Upper lobe of right lung (tissue), 1 donor: Measurements from ENCODE around the gene EFR3B. TPM values are rescaled to one million over a fixed set of nuclear protein-coding genes. Genes with fewer than 3 reads are reported as not detected.
A peak's percentile ranks its signal among the peaks of the same experiment; 100 is the strongest.
"Not testable (repeated sequence)": the region's sequence is repeated elsewhere in the genome, so short reads cannot be mapped to it uniquely, and the experiment has no call there.

ENCODE experiments used
- ATAC-seq: fragments of 200-7000 bp; cut with Tn5 transposase; one replicate; pipeline ENCODE4 v1.9.1; 2020; ENCODE audit warnings: mild to moderate bottlenecking, moderate library complexity
- DNase-seq: peaks from one replicate; pipeline ENCODE4 v3.0.0-alpha.2; 2020
- H3K27ac ChIP-seq: fragments of 200-600 bp; one replicate; pipeline ENCODE4 v1.8.0; 2022
- H3K27me3 ChIP-seq: fragments of 200-600 bp; one replicate; pipeline ENCODE4 v1.8.0; 2022; ENCODE audit warnings: mild to moderate bottlenecking
- H3K36me3 ChIP-seq: fragments of 200-600 bp; one replicate; pipeline ENCODE4 v1.8.0; 2022
- H3K4me1 ChIP-seq: fragments of 200-600 bp; one replicate; pipeline ENCODE4 v1.8.0; 2022
- H3K4me3 ChIP-seq: fragments of 200-600 bp; one replicate; pipeline ENCODE4 v1.8.0; 2022; ENCODE audit warnings: mild to moderate bottlenecking
- H3K9me3 ChIP-seq: fragments of 200-600 bp; one replicate; pipeline ENCODE4 v1.8.0; 2022
- intact Hi-C: fragments of 100-400 bp; cut with DNase I; formaldehyde crosslinking; loops from one replicate; pipeline ENCODE4 v1.11.0; 2022
- total RNA-seq: library from RNA; stranded (reverse); fragmentation: NEBNext Ultra II Directional; extraction: Animal tissue kit (Norgen Biotek cat#: 25700); gene quantifications from one replicate; pipeline ENCODE4 v1.2.1, GENCODE V29; 2021
- TF ChIP-seq, protein P1 (sequence below): fragments of 200-600 bp; IDR thresholded peaks from one replicate; pipeline ENCODE4 v1.8.0; 2022; ENCODE audit warnings: antibody characterized with exemption
- donor health status: DM: no; HTN: yes; CAD: no; lungs with severe emphysema.

EFR3B gene
- total RNA-seq, 1 donor from 2014 or later: 10.7 TPM

- Histone ChIP-seq H3K4me1 (no peaks in the 10 kb centered on the region), H3K36me3 (no peaks in the 10 kb centered on the region), H3K4me3 (no peak overlapping the region), H3K27ac (no peak overlapping the region), H3K9me3 (no peaks in the 10 kb centered on the region), H3K27me3 (no peaks in the 10 kb centered on the region)
- intact Hi-C loops: no loop called here
- DNase-seq (no peak), ATAC-seq (no peak)
- TF ChIP-seq, protein P1, sequence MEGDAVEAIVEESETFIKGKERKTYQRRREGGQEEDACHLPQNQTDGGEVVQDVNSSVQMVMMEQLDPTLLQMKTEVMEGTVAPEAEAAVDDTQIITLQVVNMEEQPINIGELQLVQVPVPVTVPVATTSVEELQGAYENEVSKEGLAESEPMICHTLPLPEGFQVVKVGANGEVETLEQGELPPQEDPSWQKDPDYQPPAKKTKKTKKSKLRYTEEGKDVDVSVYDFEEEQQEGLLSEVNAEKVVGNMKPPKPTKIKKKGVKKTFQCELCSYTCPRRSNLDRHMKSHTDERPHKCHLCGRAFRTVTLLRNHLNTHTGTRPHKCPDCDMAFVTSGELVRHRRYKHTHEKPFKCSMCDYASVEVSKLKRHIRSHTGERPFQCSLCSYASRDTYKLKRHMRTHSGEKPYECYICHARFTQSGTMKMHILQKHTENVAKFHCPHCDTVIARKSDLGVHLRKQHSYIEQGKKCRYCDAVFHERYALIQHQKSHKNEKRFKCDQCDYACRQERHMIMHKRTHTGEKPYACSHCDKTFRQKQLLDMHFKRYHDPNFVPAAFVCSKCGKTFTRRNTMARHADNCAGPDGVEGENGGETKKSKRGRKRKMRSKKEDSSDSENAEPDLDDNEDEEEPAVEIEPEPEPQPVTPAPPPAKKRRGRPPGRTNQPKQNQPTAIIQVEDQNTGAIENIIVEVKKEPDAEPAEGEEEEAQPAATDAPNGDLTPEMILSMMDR: no peak
Measured at GRCh38 chr2:25149646-25150045, 107.8 kb downstream of the EFR3B start.

DNA sequence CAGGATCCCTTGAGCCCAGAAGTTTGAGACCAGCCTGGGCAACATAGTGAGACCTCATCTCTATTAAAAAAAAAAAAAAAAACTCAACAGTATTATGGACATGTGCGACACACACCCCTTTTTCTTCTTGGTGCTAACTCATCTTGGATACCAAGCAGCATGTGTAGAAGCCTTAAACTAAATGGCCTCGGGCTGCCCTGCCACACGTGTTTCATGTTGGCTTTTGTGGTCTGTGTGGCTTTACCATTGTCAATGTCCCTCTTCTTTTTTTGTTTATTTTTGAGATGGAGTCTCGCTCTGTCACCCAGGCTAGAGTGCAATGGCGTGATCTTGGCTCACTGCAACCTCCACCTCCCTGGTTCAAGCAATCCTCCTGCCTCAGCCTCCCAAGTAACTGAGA lies 109.1 kb downstream of the EFR3B start:
- H3K27me3 ChIP-seq, ATAC-seq, H3K27ac ChIP-seq, H3K4me3 ChIP-seq, H3K9me3 ChIP-seq, H3K36me3 ChIP-seq, H3K4me1 ChIP-seq, intact Hi-C loops, DNase-seq: not testable (repeated sequence)

GRCh38 chr2:25151718-25152117 lies 109.8 kb downstream of the EFR3B start:
- Histone ChIP-seq H3K27me3 (no peaks in the 10 kb centered on the region), H3K4me1 (no peaks in the 10 kb centered on the region), H3K36me3 (no peaks in the 10 kb centered on the region), H3K4me3 (no peak overlapping the region), H3K27ac (no peak overlapping the region), H3K9me3 (no peaks in the 10 kb centered on the region)
- TF ChIP-seq, protein P1: no peak
- intact Hi-C loops: no loop called here
- no peak for DNase-seq
- ATAC-seq: no peak

DNA sequence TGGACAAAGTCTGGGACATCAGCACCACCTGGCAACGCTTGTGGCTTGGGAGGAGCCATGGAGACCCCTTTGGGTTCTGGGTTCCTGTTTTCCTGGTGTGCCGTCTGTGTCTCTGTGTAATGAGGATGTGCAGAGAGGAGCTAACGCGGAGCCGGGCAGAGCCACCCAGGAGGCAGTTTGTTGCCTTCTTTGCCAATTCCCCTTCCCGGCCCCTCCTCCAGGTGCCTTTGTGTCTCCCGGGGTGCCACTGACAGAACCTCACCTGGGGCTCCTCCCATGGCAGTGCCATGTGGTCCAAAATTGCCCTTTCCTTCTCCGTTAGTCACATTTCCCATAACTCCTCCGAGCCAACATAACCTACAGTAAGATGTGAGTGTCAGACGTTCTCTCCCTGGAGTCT lies 113.5 kb downstream of the EFR3B start:
- DNase-seq (no peak), ATAC-seq (no peak)
- Histone ChIP-seq H3K27me3 (no peaks in the 10 kb centered on the region), H3K4me3 (no peak overlapping the region), H3K36me3 (no peaks in the 10 kb centered on the region), H3K9me3 (no peaks in the 10 kb centered on the region), H3K27ac (no peak overlapping the region), H3K4me1 (no peaks in the 10 kb centered on the region)
- intact Hi-C loops: no loop called here
- TF ChIP-seq, protein P1: no peak

DNA sequence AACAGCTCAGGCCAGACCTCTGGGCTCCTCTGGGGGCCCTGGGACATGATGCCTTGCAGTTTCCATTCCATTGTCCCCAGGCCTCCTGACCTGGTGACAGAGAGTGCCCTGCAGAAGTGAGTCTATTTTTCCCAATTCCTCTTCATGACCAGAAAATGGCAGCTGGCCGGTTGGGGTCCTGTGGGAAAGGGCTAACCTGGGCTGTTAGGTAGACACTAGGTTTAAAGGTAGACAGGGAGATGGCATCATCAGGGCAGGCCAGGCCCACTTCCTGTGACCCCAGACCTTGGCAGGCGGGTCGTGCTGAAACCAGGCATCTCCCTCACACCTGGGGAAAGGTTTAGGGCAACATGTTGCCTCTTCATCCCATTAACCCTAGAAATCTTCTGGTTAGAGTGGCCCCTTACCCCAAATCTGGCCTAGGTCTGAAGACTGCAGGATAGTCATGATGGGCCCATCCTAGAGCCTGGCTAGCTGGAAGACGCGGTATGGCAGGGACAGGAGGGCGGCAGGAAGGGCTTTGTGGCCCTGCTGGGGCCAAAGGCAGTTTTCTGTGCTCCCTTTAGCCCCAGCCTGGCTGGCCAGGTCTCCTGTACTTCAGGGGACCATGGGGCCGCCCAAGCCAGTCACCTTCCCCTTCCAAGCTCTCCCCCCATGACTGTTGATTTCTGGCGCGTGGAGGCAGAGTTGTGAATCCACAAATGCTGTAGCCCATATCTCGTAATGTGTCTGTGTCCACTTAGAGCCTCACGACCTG lies 116.4 kb downstream of the EFR3B start:
- Histone ChIP-seq H3K27ac (no peak overlapping the region), H3K4me1 (no peaks in the 10 kb centered on the region), H3K36me3 (no peaks in the 10 kb centered on the region), H3K27me3 (no peaks in the 10 kb centered on the region), H3K4me3 (no peak overlapping the region), H3K9me3 (no peaks in the 10 kb centered on the region)
- no peak for ATAC-seq
- intact Hi-C loops: no loop called here
- TF ChIP-seq, protein P1: no peak
- DNase-seq: peak; percentile 44

DNA sequence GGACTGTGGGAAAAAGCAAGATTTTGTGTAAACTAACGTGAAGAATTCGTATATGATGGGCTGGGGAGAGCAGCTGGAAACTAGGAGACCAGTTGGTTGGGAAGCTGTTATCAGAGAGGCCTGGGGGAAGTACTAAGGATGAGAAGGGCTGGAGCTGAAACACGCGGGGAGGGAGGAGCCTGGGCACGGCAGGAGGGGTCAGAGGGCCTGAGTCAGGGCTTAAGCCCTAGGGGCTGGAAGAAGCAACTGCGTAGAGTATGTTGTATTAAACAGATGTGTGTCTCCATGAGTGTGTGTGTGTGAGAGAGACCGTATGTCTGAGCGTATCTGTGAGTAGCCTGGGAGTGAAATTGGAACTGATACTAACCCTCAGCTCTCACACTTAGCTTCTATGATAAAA lies 118.1 kb downstream of the EFR3B start:
- no peak overlapping the region for H3K4me3 ChIP-seq
- no peaks in the 10 kb centered on the region for H3K4me1 ChIP-seq
- ATAC-seq (no peak), DNase-seq (peak; percentile 51)
- H3K27ac ChIP-seq: no peak overlapping the region
- H3K36me3 ChIP-seq: no peaks in the 10 kb centered on the region
- TF ChIP-seq, protein P1: no peak
- H3K9me3 ChIP-seq: no peaks in the 10 kb centered on the region
- intact Hi-C loops: no loop called here
- H3K27me3 ChIP-seq: no peaks in the 10 kb centered on the region
